Neural cell (in vitro differentiated cells): ENCODE data around the gene TRIM9. TPM values are rescaled to one million over a fixed set of nuclear protein-coding genes. Genes with fewer than 3 reads are reported as not detected.

Experiments
- H2AFZ ChIP-seq: fragments of 200-600, 300-800 bp; sonication (generic), shearing (Covaris generic); 2 replicates; pipeline ENCODE4 v1.6.0; 2014; ENCODE audit warnings: low read depth, mild to moderate bottlenecking, antibody characterized with exemption, low read length, moderate library complexity
- H3F3A ChIP-seq: fragments of 200-600 bp; shearing (Covaris generic); 2 replicates; pipeline ENCODE4 v1.6.1; 2016; ENCODE audit warnings: mild to moderate bottlenecking, moderate library complexity, mixed read lengths, antibody characterized with exemption, low read length; ENCODE audit not compliant: insufficient read depth, poor library complexity, severe bottlenecking
- H3K27ac ChIP-seq: fragments of 200-600, 300-800 bp; sonication (generic), shearing (Covaris generic); 2 replicates; pipeline ENCODE4 v1.5.1; 2014; ENCODE audit warnings: mild to moderate bottlenecking, low read length, moderate library complexity
- H3K27me3 ChIP-seq: fragments of 300-800, 200-600 bp; sonication (generic), shearing (Covaris generic); 2 replicates; pipeline ENCODE4 v1.6.0; 2014; ENCODE audit warnings: mild to moderate bottlenecking, low read depth, low read length, moderate library complexity; ENCODE audit not compliant: insufficient read depth
- H3K36me3 ChIP-seq: fragments of 300-800, 200-600 bp; sonication (generic), shearing (Covaris generic); 2 replicates; pipeline ENCODE4 v1.5.1; 2014; ENCODE audit warnings: mild to moderate bottlenecking, antibody characterized with exemption, low read length, moderate library complexity; ENCODE audit not compliant: insufficient read depth
- H3K4me2 ChIP-seq: fragments of 300-800, 200-600 bp; sonication (generic), shearing (Covaris generic); 2 replicates; pipeline ENCODE4 v1.6.0; 2014; ENCODE audit warnings: mild to moderate bottlenecking, low read length
- H3K4me3 ChIP-seq: fragments of 300-800, 200-600 bp; sonication (generic), shearing (Covaris generic); 2 replicates; pipeline ENCODE4 v1.5.1; 2014; ENCODE audit warnings: mild to moderate bottlenecking, low read length, moderate library complexity
- H3K79me2 ChIP-seq: fragments of 200-600 bp; shearing (Covaris generic); replicated peaks from 2 replicates; pipeline ENCODE4 v1.6.0; 2014; ENCODE audit warnings: mild to moderate bottlenecking, low read length, moderate library complexity; ENCODE audit not compliant: insufficient read depth
- H3K9ac ChIP-seq: fragments of 300-800, 200-600 bp; sonication (generic), shearing (Covaris generic); 2 replicates; pipeline ENCODE4 v1.6.1; 2016; ENCODE audit warnings: mild to moderate bottlenecking, low read length, mixed read lengths
- H3K9me2 ChIP-seq: fragments of 200-600 bp; shearing (Covaris generic); 2 replicates; pipeline ENCODE4 v1.6.1; 2016; ENCODE audit warnings: mild to moderate bottlenecking, low read length, mixed read lengths; ENCODE audit not compliant: insufficient read depth
- H3K9me3 ChIP-seq: fragments of 200-600, 300-800 bp; sonication (generic), shearing (Covaris generic); 2 replicates; pipeline ENCODE4 v1.6.1; 2016; ENCODE audit warnings: mild to moderate bottlenecking, mixed run types, low read length, moderate library complexity, mixed read lengths
- H4K20me1 ChIP-seq: fragments of 200-600 bp; shearing (Covaris generic); 2 replicates; pipeline ENCODE4 v1.6.1; 2016; ENCODE audit warnings: mild to moderate bottlenecking, mixed run types; ENCODE audit not compliant: insufficient read depth
- CTCF ChIP-seq: fragments of 450-650 bp; IDR thresholded peaks from 2 replicates; pipeline ENCODE4 v1.5.1; 2014; ENCODE audit warnings: antibody characterized with exemption, mild to moderate bottlenecking, moderate library complexity; ENCODE audit not compliant: poor library complexity, severe bottlenecking
- EP300 ChIP-seq: fragments of 450-650 bp; conservative IDR thresholded peaks from 2 replicates; pipeline ENCODE4 v1.6.1; 2014; ENCODE audit warnings: antibody characterized with exemption, mild to moderate bottlenecking, moderate library complexity; ENCODE audit not compliant: poor library complexity, severe bottlenecking
- EZH2 ChIP-seq: fragments of 200-600, 300-800 bp; shearing (Covaris generic), sonication (generic); IDR thresholded peaks from 2 replicates; pipeline ENCODE4 v1.6.1; 2014; ENCODE audit warnings: antibody characterized with exemption, low read length, borderline replicate concordance, mild to moderate bottlenecking; ENCODE audit not compliant: insufficient read depth, poor library complexity, severe bottlenecking
- MXI1 ChIP-seq: fragments of 450-650 bp; conservative IDR thresholded peaks from 2 replicates; pipeline ENCODE4 v1.6.1; 2014; ENCODE audit warnings: antibody characterized with exemption, mild to moderate bottlenecking; ENCODE audit not compliant: poor library complexity, severe bottlenecking
- POLR2AphosphoS5 ChIP-seq: IDR thresholded peaks from 2 replicates; pipeline ENCODE4 v1.6.1; 2012
- RAD21 ChIP-seq: fragments of 450-650 bp; conservative IDR thresholded peaks from 2 replicates; pipeline ENCODE4 v1.6.1; 2014; ENCODE audit warnings: antibody characterized with exemption, mild to moderate bottlenecking, moderate library complexity
- REST ChIP-seq: IDR thresholded peaks from 2 replicates; pipeline ENCODE4 v1.6.1; 2012; ENCODE audit warnings: borderline replicate concordance
- SMC3 ChIP-seq: fragments of 450-650 bp; conservative IDR thresholded peaks from 2 replicates; pipeline ENCODE4 v1.6.1; 2014; ENCODE audit warnings: antibody characterized with exemption, mild to moderate bottlenecking, moderate library complexity; ENCODE audit not compliant: poor library complexity
- TAF1 ChIP-seq: IDR thresholded peaks from 2 replicates; pipeline ENCODE4 v1.6.1; 2012; ENCODE audit warnings: low read depth
- polyA plus RNA-seq: library from polyadenylated mRNA; depleted of rRNA; stranded (reverse); fragments of >200 nt; gene quantifications from 2 replicates; pipeline ENCODE4 v1.2.3, GENCODE V29; 2014

Gene TRIM9
- polyA plus RNA-seq, 1 donor from 2014 or later, result 15.9 TPM

GRCh38 chr14:50926851-50927386 is 168.0 kb downstream of the TRIM9 start:
- Histone ChIP-seq H3K9ac (no peak overlapping the region), H3K4me2 (no peak overlapping the region), H3K27ac (no peak overlapping the region), H3F3A (no peaks in the 10 kb centered on the region), H3K9me2 (no peaks in the 10 kb centered on the region), H4K20me1 (no peaks in the 10 kb centered on the region), H3K36me3 (no peaks in the 10 kb centered on the region), H3K79me2 (no peaks in the 10 kb centered on the region), H3K4me3 (no peak overlapping the region), H2AFZ (no peak overlapping the region), H3K9me3 (no peaks in the 10 kb centered on the region), H3K27me3 (no peaks in the 10 kb centered on the region)
- TF ChIP-seq POLR2AphosphoS5, result no peak
- no peak for TF ChIP-seq RAD21
- no peak for TF ChIP-seq REST
- no peak for TF ChIP-seq TAF1
- TF ChIP-seq EP300, result no peak
- no peak for TF ChIP-seq MXI1
- no peak for TF ChIP-seq SMC3
- no peak for TF ChIP-seq EZH2
- no peak for TF ChIP-seq CTCF

Other genes starting within 250 kb of the TRIM9 start
- not detected in 2 replicates for gene ABHD12B, start 223.1 kb downstream of the TRIM9 start, polyA plus RNA-seq
- 0.10 TPM in 1 of 2 replicates, not detected in the other for gene PYGL, start 150.6 kb downstream of the TRIM9 start, polyA plus RNA-seq
- 17.7 and 25.3 TPM in 2 replicates for gene TMX1, start 145.1 kb upstream of the TRIM9 start, polyA plus RNA-seq